K562 (cell line): ENCODE measurements around the gene KCNMB1. TPM values are rescaled to one million over a fixed set of nuclear protein-coding genes. Genes with fewer than 3 reads are reported as not detected.

Experiments used
- ATAC-seq: fragments of 200-7000 bp; cut with Tn5 transposase; 3 replicates; pipeline ENCODE4 v1.9.1; 2020; ENCODE audit warnings: moderate library complexity
- BruUV-seq: library from RNA; stranded (reverse); fragments of 400-500 nt; replicated peaks from 2 replicates; lab custom pipeline; 2021; lab: Mats Ljungman, UMichigan
- CTCF ChIA-PET: fragments of 300-600 bp; formaldehyde crosslinking; extraction: SDS; loops from one replicate; lab custom pipeline; 2021; ENCODE audit warnings: low intra/inter-chr PET ratio; lab: Yijun Ruan, JAX
- POLR2A ChIA-PET: fragments of 300-600, 350-650 bp; sonication (Branson Sonifier 250); formaldehyde crosslinking; extraction: SDS; loops from one replicate; lab custom pipeline; 2021; ENCODE audit warnings: antibody characterized with exemption, inconsistent platforms; lab: Yijun Ruan, JAX
- DNase-seq, 4 experiments: peaks; one replicate each; pipeline versions ENCODE4 v3.0.0 to v3.0.0-alpha.2; 2011 to 2018; ENCODE audit warnings: low spot score in 3 of 4, mixed read lengths in 3 of 4; ENCODE audit errors: extremely low read depth in 1 of 4
- FAIRE-seq: peaks from 2 replicates; lab custom pipeline; 2011; peaks lifted over from hg19 to GRCh38; lab: Jason Lieb, UNC
- H2AFZ ChIP-seq: 2 replicates; pipeline ENCODE4 v1.6.0; 2011; ENCODE audit warnings: low read depth, low read length, control low read depth, inconsistent platforms
- H3K27ac ChIP-seq: fragments of 200-600 bp; 3 replicates; pipeline ENCODE4 v1.8.0; 2011; ENCODE audit warnings: low read depth, mild to moderate bottlenecking, control low read depth, inconsistent platforms, low read length, moderate library complexity, mixed read lengths; ENCODE audit errors: extremely low read depth
- H3K27me3 ChIP-seq, 2 experiments: fragments of 300-600 bp in 1 of 2; 2 replicates in 1 of 2; 3 replicates in 1 of 2; pipeline versions ENCODE4 v1.6.0 to v1.8.0; 2011; ENCODE audit warnings: inconsistent platforms in 2 of 2, low read length in 2 of 2, mild to moderate bottlenecking in 1 of 2, mixed read lengths in 1 of 2, moderate library complexity in 1 of 2; ENCODE audit not compliant: control insufficient read depth in 2 of 2, insufficient read depth in 2 of 2
- H3K36me3 ChIP-seq: fragments of 300-600 bp; 3 replicates; pipeline ENCODE4 v1.8.0; 2011; ENCODE audit warnings: mild to moderate bottlenecking, low read length, inconsistent platforms; ENCODE audit not compliant: control insufficient read depth, insufficient read depth
- H3K4me1 ChIP-seq, 2 experiments: fragments of 200-600 bp in 1 of 2; replicated peaks in 1 of 2; 2 replicates in 1 of 2; 3 replicates in 1 of 2; pipeline versions ENCODE4 v1.5.1 to v1.8.0; 2011; ENCODE audit warnings: inconsistent platforms in 2 of 2, low read length in 2 of 2, mild to moderate bottlenecking in 1 of 2, mixed read lengths in 1 of 2, moderate library complexity in 1 of 2; ENCODE audit not compliant: control insufficient read depth in 2 of 2, insufficient read depth in 2 of 2
- H3K4me2 ChIP-seq: 2 replicates; pipeline ENCODE4 v1.6.1; 2011; ENCODE audit warnings: low read length, control low read depth, inconsistent platforms, mixed read lengths; ENCODE audit not compliant: insufficient read depth
- H3K4me3 ChIP-seq: fragments of 200-600 bp; sonication (generic), shearing (Covaris generic); 2 replicates; pipeline ENCODE4 v1.5.1; 2016; ENCODE audit warnings: control low read depth, inconsistent platforms
- H3K79me2 ChIP-seq: fragments of 200-600 bp; 3 replicates; pipeline ENCODE4 v1.8.0; 2011; ENCODE audit warnings: low read length, inconsistent platforms; ENCODE audit not compliant: control insufficient read depth, insufficient read depth
- H3K9ac ChIP-seq, 2 experiments: 2 replicates each; pipeline versions ENCODE4 v1.6.0 to v1.6.1; 2011; ENCODE audit warnings: low read depth in 2 of 2, low read length in 2 of 2, control low read depth in 1 of 2, inconsistent platforms in 1 of 2, mild to moderate bottlenecking in 1 of 2, mixed read lengths in 1 of 2; ENCODE audit not compliant: insufficient read depth in 1 of 2
- H3K9me1 ChIP-seq: one replicate; pipeline ENCODE4 v1.6.0; 2011; ENCODE audit warnings: inconsistent platforms, mild to moderate bottlenecking, low read length, moderate library complexity; ENCODE audit not compliant: control insufficient read depth, insufficient read depth
- H3K9me3 ChIP-seq: replicated peaks from 2 replicates; pipeline ENCODE4 v1.5.1; 2011; ENCODE audit warnings: low read depth, low read length, inconsistent platforms; ENCODE audit not compliant: control insufficient read depth, insufficient read depth
- H4K20me1 ChIP-seq: replicated peaks from 2 replicates; pipeline ENCODE4 v1.6.1; 2011; ENCODE audit warnings: low read length, inconsistent platforms, mixed read lengths; ENCODE audit not compliant: control insufficient read depth, insufficient read depth
- CBX5 ChIP-seq: IDR thresholded peaks from 2 replicates; pipeline ENCODE4 v1.6.1; 2014; ENCODE audit warnings: low read depth, borderline replicate concordance
- DIDO1 ChIP-seq: fragments of 450-650 bp; IDR thresholded peaks from 2 replicates; pipeline ENCODE4 v1.6.1; 2016; ENCODE audit warnings: low read depth, missing biosample characterization, missing genetic modification characterization
- E2F3 ChIP-seq: fragments of 250-450 bp; sonication (Bioruptor Pico); IDR thresholded peaks from 2 replicates; pipeline ENCODE4 v1.4.0; 2020; ENCODE audit warnings: mild to moderate bottlenecking
- FOSL1 ChIP-seq: fragments of 200-800 bp; sonication (Bioruptor generic); conservative IDR thresholded peaks from 2 replicates; pipeline ENCODE4 v1.6.1; 2016; ENCODE audit warnings: missing genetic modification characterization, missing compliant biosample characterization
- KAT7 ChIP-seq: sonication (generic); formaldehyde crosslinking; IDR thresholded peaks from 2 replicates; pipeline ENCODE4 v1.8.0; 2022; ENCODE audit warnings: missing genetic modification reagents, mild to moderate bottlenecking, borderline replicate concordance
- MAFK ChIP-seq: IDR thresholded peaks from 2 replicates; pipeline ENCODE4 v1.6.1; 2011; ENCODE audit warnings: low read length, improper control_type of control experiment
- MTA2 ChIP-seq: fragments of 450-650 bp; IDR thresholded peaks from 2 replicates; pipeline ENCODE4 v1.6.1; 2016; ENCODE audit warnings: low read depth
- RBM14 ChIP-seq: fragments of 200-400 bp; formaldehyde crosslinking; IDR thresholded peaks from 2 replicates; pipeline ENCODE4 v1.6.1; 2018; ENCODE audit warnings: low read depth, mild to moderate bottlenecking, low read length, moderate library complexity, borderline replicate concordance; ENCODE audit not compliant: insufficient read depth
- SNAPC5 ChIP-seq: fragments of 250-450 bp; sonication (Bioruptor Pico); IDR thresholded peaks from 2 replicates; pipeline ENCODE4 v1.8.0; 2021; ENCODE audit warnings: moderate library complexity, mild to moderate bottlenecking, inconsistent platforms
- ZKSCAN8 ChIP-seq: fragments of 200-800 bp; sonication (Bioruptor generic); IDR thresholded peaks from 2 replicates; pipeline ENCODE4 v1.6.1; 2016; ENCODE audit warnings: missing genetic modification characterization, missing compliant biosample characterization
- WGBS: fragments of 100-300 bp; shearing (Covaris generic); methylation state at CpG from one replicate; pipeline ENCODE4 v1.1.6; 2016; ENCODE audit warnings: low coverage, mixed read lengths; ENCODE audit not compliant: insufficient coverage; ENCODE audit errors: missing lambda C conversion rate; 5-methylcytosine and 5-hydroxymethylcytosine counted together
- in situ Hi-C: fragments of 300-500 bp; cut with MboI; formaldehyde crosslinking; loops from 4 replicates; pipeline ENCODE4 v1.15.0; 2018; ENCODE audit warnings: inconsistent platforms, mixed read lengths
- intact Hi-C: fragments of 100-400 bp; cut with micrococcal nuclease; formaldehyde crosslinking; loops from 2 replicates; pipeline ENCODE4 v1.14.2; 2022
- polyA plus RNA-seq, 8 experiments: library from polyadenylated mRNA; depleted of rRNA in 4 of 8; stranded (reverse) in 5 of 8; unstranded in 3 of 8; fragments of >200 nt; fragmentation: Nextera tagmentation in 2 of 8; fragmentation: Illumina TruSeq in 1 of 8; extraction: Ambion mirVana in 2 of 8; extraction: Trizol in 1 of 8; gene quantifications; 2 replicates each; pipeline versions ENCODE4 v1.2.1 to v1.2.3, GENCODE V29; 2011 to 2014; ENCODE audit warnings: inconsistent platforms in 1 of 8, missing spikeins in 1 of 8
- total RNA-seq, 7 experiments: library from RNA; depleted of rRNA in 6 of 7; stranded (reverse); fragments of >200 nt in 6 of 7; fragmentation: Illumina TruSeq in 2 of 7; extraction: Trizol in 2 of 7; gene quantifications; 2 replicates each; pipeline versions ENCODE4 v1.2.1 to v1.2.3, GENCODE V29; 2011 to 2021; ENCODE audit warnings: low replicate concordance in 1 of 7

Gene KCNMB1
- total and polyA plus RNA-seq, 9 of the 15 experiments (the other 6 are each of a cell fraction or from before 2014, with no cell fraction given), result not detected

GRCh38 chr5:170366276-170366675, 22.9 kb downstream of the KCNMB1 start:
- Histone ChIP-seq H3K27me3 (peaks cover 12 to 35% of the 10 kb centered on the region in 2 experiments; a peak in 3 of 5 replicates), H4K20me1 (no peaks in the 10 kb centered on the region), H3K9me3 (no peaks in the 10 kb centered on the region), H3K9ac (no peak overlapping the region), H3K36me3 (no peaks in the 10 kb centered on the region), H3K9me1 (no peaks in the 10 kb centered on the region), H2AFZ (no peak overlapping the region)
- WGBS, result 3% methylated on average over 3 of the region's 3 CpGs
- DNase-seq, result no peak
- CTCF ChIA-PET, result no interaction called here
- intact Hi-C loops, result no loop called here
- no peak for ATAC-seq
- no peak for FAIRE-seq
- TF ChIP-seq ZKSCAN8, result no peak
- TF ChIP-seq E2F3 (CRISPR knock-in tag), result no peak
- TF ChIP-seq MTA2, result no peak
- no peak for TF ChIP-seq KAT7 (CRISPR knock-in tag)
- TF ChIP-seq RBM14, result no peak
- no peak for TF ChIP-seq FOSL1 (tag)
- no peak for TF ChIP-seq MAFK
- TF ChIP-seq CBX5, result no peak
- TF ChIP-seq DIDO1 (tag), result no peak
- no peak for TF ChIP-seq SNAPC5 (CRISPR knock-in tag)
- TF ChIP-seq, all 486 proteins: peak for 0
- POLR2A ChIA-PET, result interaction anchor here (1.1 to 1.2 kb wide), 2 partner anchors 13 to 24 kb away, joined by 3 read pairs; no protein-coding TSS in a partner anchor
- H3K4me1 ChIP-seq, result no peaks in the 10 kb centered on the region; a peak in 1 of 5 replicates
- in situ Hi-C loops, result no loop called here
- no peak overlapping the region for H3K4me3 ChIP-seq
- H3K27ac ChIP-seq, result no peak overlapping the region
- H3K4me2 ChIP-seq, result no peak overlapping the region
- no peaks in the 10 kb centered on the region for H3K79me2 ChIP-seq
- BruUV-seq, result no TSS peak
